GM13976 (cell line): ENCODE results near the gene RNF146.
A peak's percentile ranks its signal among the peaks of the same experiment; 100 is the strongest.

Experiments
- DNase-seq: peaks from one replicate; pipeline ENCODE4 v3.0.0; 2012; ENCODE audit warnings: low spot score
- CTCF ChIP-seq: IDR thresholded peaks from 2 replicates; pipeline ENCODE4 v1.5.1; 2012; ENCODE audit warnings: borderline replicate concordance, mild to moderate bottlenecking; ENCODE audit not compliant: insufficient read depth; ENCODE audit errors: extremely low read depth, missing control alignments, control extremely low read depth
- in situ Hi-C: fragments of 300-500 bp; cut with MboI; formaldehyde crosslinking; loops from one replicate; pipeline ENCODE4 v1.12.0; 2022; ENCODE audit warnings: low sequenced_read_pairs, mixed read lengths, inconsistent platforms; ENCODE audit not compliant: unreplicated experiment

Gene RNF146

GRCh38 chr6:127247114-127248096, 19.3 kb upstream of the RNF146 start:
- in situ Hi-C loops, result no loop called here
- DNase-seq, result no peak
- TF ChIP-seq CTCF, result no peak

- in situ Hi-C loops, result no loop called here
- DNase-seq, result no peak
- no peak for TF ChIP-seq CTCF
These were observed 17.0 kb upstream of the RNF146 start for GRCh38 chr6:127249621-127250020.

- DNase-seq, result no peak
- TF ChIP-seq CTCF, result no peak
- in situ Hi-C loops, result no loop called here
These were observed 11.4 kb upstream of the RNF146 start for GRCh38 chr6:127255286-127255685.

- in situ Hi-C loops, result no loop called here
- no peak for TF ChIP-seq CTCF
- DNase-seq, result no peak
These were observed 3.8 kb upstream of the RNF146 start for GRCh38 chr6:127262896-127263295.

GRCh38 chr6:127263481-127263880, 3.2 kb upstream of the RNF146 start:
- TF ChIP-seq CTCF, result no peak
- in situ Hi-C loops, result no loop called here
- no peak for DNase-seq

- TF ChIP-seq CTCF, result no peak
- in situ Hi-C loops, result no loop called here
- peak; percentile 80 for DNase-seq
These were observed 405 bp downstream of the RNF146 start for GRCh38 chr6:127266892-127267645.
